ENCODE results near the gene LRP1B. TPM values are rescaled to one million over a fixed set of nuclear protein-coding genes. Genes with fewer than 3 reads are reported as not detected.

The LRP1B gene
- total RNA-seq, 1 experiment from 2014 or later: 0.21 TPM

GRCh38 chr2:140601342-140601741 lies 1529.5 kb downstream of the LRP1B start:
- Mint-ChIP-seq H3K9me3 (ENCODE audit: low read depth, unreplicated experiment) (peaks cover 2% of the 10 kb centered on the region), H3K27me3 (ENCODE audit: unreplicated experiment) (no peaks in the 10 kb centered on the region), H3K36me3 (ENCODE audit: insufficient read depth, unreplicated experiment) (no peaks in the 10 kb centered on the region), H3K4me3 (ENCODE audit: low read depth, unreplicated experiment) (no peak overlapping the region), H3K27ac (ENCODE audit: unreplicated experiment) (no peak overlapping the region), H3K4me1 (ENCODE audit: low read depth, unreplicated experiment) (peaks cover 12% of the 10 kb centered on the region)
- no TSS peak for BruUV-seq (replicated peaks)
- CTCF ChIA-PET: no interaction called here
- DNase-seq: no peak
- TF ChIP-seq CTCF (IDR thresholded peaks at IDR 0.05; ENCODE audit: unreplicated experiment): no peak
- intact Hi-C loops (cut with micrococcal nuclease; ENCODE audit: unreplicated experiment): no loop called here

- Mint-ChIP-seq H3K4me3 (ENCODE audit: low read depth, unreplicated experiment) (no peak overlapping the region), H3K4me1 (ENCODE audit: low read depth, unreplicated experiment) (peaks cover 9% of the 10 kb centered on the region), H3K36me3 (ENCODE audit: insufficient read depth, unreplicated experiment) (no peaks in the 10 kb centered on the region), H3K9me3 (ENCODE audit: low read depth, unreplicated experiment) (no peaks in the 10 kb centered on the region), H3K27ac (ENCODE audit: unreplicated experiment) (no peak overlapping the region), H3K27me3 (ENCODE audit: unreplicated experiment) (no peaks in the 10 kb centered on the region)
- no peak for TF ChIP-seq CTCF (IDR thresholded peaks at IDR 0.05; ENCODE audit: unreplicated experiment)
- no TSS peak for BruUV-seq (replicated peaks)
- intact Hi-C loops (cut with micrococcal nuclease; ENCODE audit: unreplicated experiment): no loop called here
- CTCF ChIA-PET: no interaction called here
- DNase-seq: no peak
Observed at GRCh38 chr2:140600116-140600515, 1530.7 kb downstream of the LRP1B start.

GRCh38 chr2:140597836-140598235 lies 1533.0 kb downstream of the LRP1B start:
- no peaks in the 10 kb centered on the region for H3K36me3 Mint-ChIP-seq (ENCODE audit: insufficient read depth, unreplicated experiment)
- peaks cover 9% of the 10 kb centered on the region for H3K4me1 Mint-ChIP-seq (ENCODE audit: low read depth, unreplicated experiment)
- BruUV-seq (replicated peaks): no TSS peak
- intact Hi-C loops (cut with micrococcal nuclease; ENCODE audit: unreplicated experiment): no loop called here
- TF ChIP-seq CTCF (IDR thresholded peaks at IDR 0.05; ENCODE audit: unreplicated experiment): no peak
- no peak overlapping the region for H3K27ac Mint-ChIP-seq (ENCODE audit: unreplicated experiment)
- no peak for DNase-seq
- no peak overlapping the region for H3K4me3 Mint-ChIP-seq (ENCODE audit: low read depth, unreplicated experiment)
- no peaks in the 10 kb centered on the region for H3K9me3 Mint-ChIP-seq (ENCODE audit: low read depth, unreplicated experiment)
- CTCF ChIA-PET: no interaction called here
- H3K27me3 Mint-ChIP-seq (ENCODE audit: unreplicated experiment): no peaks in the 10 kb centered on the region

GRCh38 chr2:140597205-140597604 lies 1533.6 kb downstream of the LRP1B start:
- no peak overlapping the region for H3K4me3 Mint-ChIP-seq (ENCODE audit: low read depth, unreplicated experiment)
- no peak for TF ChIP-seq CTCF (IDR thresholded peaks at IDR 0.05; ENCODE audit: unreplicated experiment)
- BruUV-seq (replicated peaks): no TSS peak
- no peak for DNase-seq
- no peaks in the 10 kb centered on the region for H3K36me3 Mint-ChIP-seq (ENCODE audit: insufficient read depth, unreplicated experiment)
- no peak overlapping the region for H3K27ac Mint-ChIP-seq (ENCODE audit: unreplicated experiment)
- intact Hi-C loops (cut with micrococcal nuclease; ENCODE audit: unreplicated experiment): no loop called here
- H3K4me1 Mint-ChIP-seq (ENCODE audit: low read depth, unreplicated experiment): peaks cover 9% of the 10 kb centered on the region
- CTCF ChIA-PET: no interaction called here
- no peaks in the 10 kb centered on the region for H3K27me3 Mint-ChIP-seq (ENCODE audit: unreplicated experiment)
- H3K9me3 Mint-ChIP-seq (ENCODE audit: low read depth, unreplicated experiment): no peaks in the 10 kb centered on the region
